ENCODE data around the gene HOXB5. TPM values are rescaled to one million over a fixed set of nuclear protein-coding genes. Genes with fewer than 3 reads are reported as not detected.

Gene HOXB5
- total and polyA plus RNA-seq, 2 of the 4 experiments (the other 2 are of a cell fraction): 0.54 to 18.0 TPM

DNA sequence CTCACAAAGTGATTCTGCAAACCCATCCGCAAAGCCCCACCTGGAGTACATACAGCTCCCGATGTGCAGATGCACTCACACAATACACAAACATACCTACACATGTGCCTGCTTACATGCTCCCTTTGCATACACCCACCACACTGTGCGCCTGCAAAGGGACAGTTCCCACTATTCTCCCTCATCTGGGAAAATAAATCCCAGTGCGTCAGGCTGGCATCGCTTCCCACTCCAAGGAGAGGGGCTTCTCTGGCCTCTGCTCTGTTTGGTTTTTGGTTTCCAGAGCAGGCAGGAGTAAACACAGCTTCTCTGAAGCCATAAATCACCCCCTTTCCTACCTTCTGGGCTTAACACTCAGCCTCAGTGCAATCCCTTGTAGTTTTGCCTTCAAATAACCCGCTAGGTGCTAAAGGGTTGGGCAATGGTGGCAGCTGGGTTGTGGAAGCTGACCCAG, 30.2 kb downstream of the HOXB5 start:
- H3K4me2 ChIP-seq (ENCODE audit: low read depth, low read length): peak overlapping the region; percentile 88
- H3K9me3 ChIP-seq (ENCODE audit: control insufficient read depth, insufficient read depth, low read length): no peaks in the 10 kb centered on the region
- peak overlapping the region; percentile 3; the same call in 1 of the 2 replicates for H2BK20ac ChIP-seq (ENCODE audit: low read depth, low read length)
- peak overlapping the region; percentile 38 to 73; a peak in 2 of 4 replicates for H4K8ac ChIP-seq (ENCODE audit: low read depth in 2 of 2, low read length in 2 of 2)
- intact Hi-C loops (cut with micrococcal nuclease) (no loop called here), in situ Hi-C loops (cut with MboI; ENCODE audit: low sequenced_read_pairs) (no loop called here), dilution Hi-C loops (cut with HindIII; ENCODE audit: low sequenced_read_pairs, unreplicated experiment) (no loop called here)
- no peaks in the 10 kb centered on the region for H3K27me3 ChIP-seq (ENCODE audit: control insufficient read depth, insufficient read depth, low read length)
- ChIA-PET CTCF (interaction anchor here (0.6 to 1.4 kb wide), 2 partner anchors 70 to 677 kb away, joined by 3 to 6 read pairs; no protein-coding TSS in a partner anchor), POLR2A (ENCODE audit: unreplicated experiment) (interaction anchor here (0.5 to 0.9 kb wide), 4 partner anchors 13 to 437 kb away, joined by 3 to 9 read pairs (median 3); no protein-coding TSS in a partner anchor)
- H3K4ac ChIP-seq (ENCODE audit: low read depth, low read length): peak overlapping the region; percentile 91
- DNase-seq: peak; percentile 72
- H2BK120ac ChIP-seq (ENCODE audit: low read depth, low read length): peak overlapping the region; percentile 29
- peak overlapping the region; percentile 46 for H3K4me3 ChIP-seq (ENCODE audit: insufficient read depth, low read depth, low read length)
- H2BK15ac ChIP-seq (ENCODE audit: low read depth, low read length): peak overlapping the region; percentile 6; the same call in 1 of the 3 replicates
- H2AK9ac ChIP-seq (replicated peaks; ENCODE audit: low read depth, low read length, poor library complexity): peak overlapping the region; percentile 88
- H3K18ac ChIP-seq (ENCODE audit: low read depth, low read length): peak overlapping the region; percentile 81
- peak overlapping the region; percentile 80 for H2BK5ac ChIP-seq (ENCODE audit: low read depth, low read length, poor library complexity, severe bottlenecking)
- H4K91ac ChIP-seq (ENCODE audit: insufficient read depth, low read depth, low read length): peak overlapping the region; percentile 42
- ATAC-seq (ENCODE audit: low read depth): no peak
- peaks cover 0 to 24% of the 10 kb centered on the region in 2 experiments; a peak in 2 of 4 replicates for H3K79me1 ChIP-seq (ENCODE audit: low read depth in 1 of 2, low read length in 2 of 2)
- peak overlapping the region; percentile 93 for H3K27ac ChIP-seq (ENCODE audit: insufficient read depth, low read length)
- peaks cover 80% of the 10 kb centered on the region for H3K4me1 ChIP-seq (ENCODE audit: control insufficient read depth, insufficient read depth, low read length)
- peaks cover 32% of the 10 kb centered on the region for H4K20me1 ChIP-seq (ENCODE audit: insufficient read depth, low read length)
- peak overlapping the region; percentile 86 for H4K5ac ChIP-seq (ENCODE audit: low read depth, low read length)
- H3K56ac ChIP-seq (ENCODE audit: extremely low read depth, insufficient read depth, low read length): peak overlapping the region; percentile 67; the same call in 1 of the 2 replicates
- H3K9ac ChIP-seq (ENCODE audit: low read depth, low read length): peak overlapping the region; percentile 78
- H2AK5ac ChIP-seq (ENCODE audit: low read depth, low read length): peak overlapping the region; percentile 46; the same call in 1 of the 2 replicates
- peaks cover 23% of the 10 kb centered on the region for H3K9me1 ChIP-seq (ENCODE audit: insufficient read depth, low read length)
- H3K14ac ChIP-seq (replicated peaks; ENCODE audit: low read depth, low read length): peak overlapping the region; percentile 91
- peak overlapping the region; percentile 96 for H3K23ac ChIP-seq (ENCODE audit: low read depth, low read length)
- peak; percentile 43; the same call in 1 of the 2 replicates for TF ChIP-seq CEBPB (IDR thresholded peaks at IDR 0.05; ENCODE audit: low read depth, low read length)
- TF ChIP-seq RFX5 (IDR thresholded peaks at IDR 0.05; ENCODE audit: low read depth, low read length): no peak
- TF ChIP-seq MXI1 (IDR thresholded peaks at IDR 0.05; ENCODE audit: borderline replicate concordance, low read depth, low read length): peak; percentile 29; the same call in 1 of the 2 replicates
- H3K36me3 ChIP-seq (ENCODE audit: control insufficient read depth, insufficient read depth, low read length): peaks cover 39% of the 10 kb centered on the region; the same call in 1 of the 2 replicates
- no peak overlapping the region for H2AFZ ChIP-seq (replicated peaks; ENCODE audit: low read length, poor library complexity)
- no TSS peak for BruUV-seq (replicated peaks)
- WGBS, 2 experiments (ENCODE audit: extremely low coverage in 2 of 2, insufficient read length in 1 of 2): 18% methylated on average over 3 of the region's 6 CpGs; no CpG with 5 or more reads in 1 of the 2 experiments
